Measurements from ENCODE around the gene RAP1GDS1.
"Not testable (repeated sequence)": the region's sequence is repeated elsewhere in the genome, so short reads cannot be mapped to it uniquely, and the experiment has no call there.

Gene RAP1GDS1

DNA sequence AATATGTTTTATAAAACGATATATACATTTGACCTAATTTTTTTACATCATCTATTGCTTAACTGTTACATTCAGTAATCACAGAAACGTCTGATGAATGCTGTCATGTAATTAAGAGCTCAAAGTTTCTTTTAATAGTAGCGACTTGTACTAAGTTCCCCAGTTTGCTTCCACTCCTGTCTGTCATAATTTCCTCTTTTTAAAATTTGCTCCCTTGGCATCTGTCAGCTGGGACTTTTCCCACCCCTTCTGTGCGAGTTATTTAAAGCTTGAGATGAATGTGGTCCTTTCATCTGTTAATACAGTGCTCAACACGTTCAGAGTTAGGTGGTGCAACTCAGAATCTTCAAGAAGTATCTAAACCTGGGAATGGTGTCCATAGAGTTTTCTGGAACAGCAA, 1.2 kb downstream of the RAP1GDS1 start:
- no peaks in the 10 kb centered on the region for H3K9me3 ChIP-seq (ENCODE audit: control insufficient read depth, insufficient read depth, low read length)
- peak overlapping the region; percentile 94; the same call in 1 of the 2 replicates for H3K9ac ChIP-seq (ENCODE audit: low read depth, low read length)
- H3K36me3 ChIP-seq (ENCODE audit: insufficient read depth, low read length) = no peaks in the 10 kb centered on the region
- peaks cover 6% of the 10 kb centered on the region; the same call in 1 of the 2 replicates for H3K4me1 ChIP-seq (ENCODE audit: insufficient read depth, low read length)

- Histone ChIP-seq H3K4me1 (ENCODE audit: insufficient read depth, low read length) (no peaks in the 10 kb centered on the region), H3K9ac (ENCODE audit: low read depth, low read length) (no peak overlapping the region), H3K9me3 (ENCODE audit: control insufficient read depth, insufficient read depth, low read length) (no peaks in the 10 kb centered on the region), H3K36me3 (ENCODE audit: insufficient read depth, low read length) (no peaks in the 10 kb centered on the region)
These were observed 6.3 kb downstream of the RAP1GDS1 start for GRCh38 chr4:98267498-98267897.

GRCh38 chr4:98275145-98275544, 14.0 kb downstream of the RAP1GDS1 start:
- Histone ChIP-seq H3K36me3 (ENCODE audit: insufficient read depth, low read length) (no peaks in the 10 kb centered on the region), H3K9me3 (ENCODE audit: control insufficient read depth, insufficient read depth, low read length) (no peaks in the 10 kb centered on the region; the same call in 1 of the 2 replicates), H3K4me1 (ENCODE audit: insufficient read depth, low read length) (no peaks in the 10 kb centered on the region), H3K9ac (ENCODE audit: low read depth, low read length) (no peak overlapping the region)

GRCh38 chr4:98283219-98284189, 22.3 kb downstream of the RAP1GDS1 start:
- Histone ChIP-seq H3K4me1 (ENCODE audit: insufficient read depth, low read length) (peaks cover 7% of the 10 kb centered on the region; the same call in 1 of the 2 replicates), H3K9ac (ENCODE audit: low read depth, low read length) (no peak overlapping the region), H3K36me3 (ENCODE audit: insufficient read depth, low read length) (no peaks in the 10 kb centered on the region), H3K9me3 (ENCODE audit: control insufficient read depth, insufficient read depth, low read length) (no peaks in the 10 kb centered on the region)

DNA sequence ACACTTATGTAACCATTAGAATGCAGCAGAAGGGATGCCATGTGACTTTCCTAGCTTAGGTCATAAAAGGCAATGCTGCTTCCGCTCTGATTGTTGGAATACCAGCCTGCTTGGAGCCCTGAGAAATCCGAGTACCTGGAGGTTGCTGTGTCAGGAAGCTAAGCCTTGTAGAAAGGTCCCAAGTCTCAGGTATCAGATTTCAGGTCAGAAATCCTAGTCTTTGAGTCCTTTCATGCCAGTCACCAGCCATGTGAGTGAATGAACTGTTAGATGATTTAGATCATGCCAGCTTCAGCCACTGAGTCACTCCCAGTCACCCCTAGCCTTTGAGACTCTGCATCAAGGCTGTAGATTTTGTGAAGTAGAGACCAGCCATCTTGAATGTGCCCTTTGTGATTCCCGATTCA, 23.5 kb downstream of the RAP1GDS1 start:
- no peaks in the 10 kb centered on the region for H3K9me3 ChIP-seq (ENCODE audit: control insufficient read depth, insufficient read depth, low read length)
- no peaks in the 10 kb centered on the region for H3K36me3 ChIP-seq (ENCODE audit: insufficient read depth, low read length)
- H3K4me1 ChIP-seq (ENCODE audit: insufficient read depth, low read length) = peaks cover 7% of the 10 kb centered on the region; the same call in 1 of the 2 replicates
- no peak overlapping the region for H3K9ac ChIP-seq (ENCODE audit: low read depth, low read length)

DNA sequence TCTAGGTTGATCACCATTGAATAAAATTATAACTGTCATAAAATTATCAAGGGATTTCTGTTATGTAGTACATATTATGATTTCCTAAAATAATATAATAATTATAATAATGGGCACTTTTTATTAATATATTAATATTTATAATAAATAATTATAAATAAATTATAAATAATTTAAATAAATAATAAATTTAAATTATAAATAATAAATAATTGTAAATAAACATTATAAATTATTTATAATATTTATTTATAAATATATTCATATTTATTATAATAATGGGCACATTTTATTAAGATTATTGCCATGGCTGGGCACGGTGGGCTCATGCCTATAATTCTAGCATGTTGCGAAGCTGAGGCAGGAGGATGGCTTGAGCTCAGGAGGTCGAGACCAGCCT, 24.5 kb downstream of the RAP1GDS1 start:
- no peaks in the 10 kb centered on the region for H3K9me3 ChIP-seq (ENCODE audit: control insufficient read depth, insufficient read depth, low read length)
- H3K36me3 ChIP-seq (ENCODE audit: insufficient read depth, low read length) = no peaks in the 10 kb centered on the region
- H3K9ac ChIP-seq (ENCODE audit: low read depth, low read length) = no peak overlapping the region
- peaks cover 10% of the 10 kb centered on the region for H3K4me1 ChIP-seq (ENCODE audit: insufficient read depth, low read length)

DNA sequence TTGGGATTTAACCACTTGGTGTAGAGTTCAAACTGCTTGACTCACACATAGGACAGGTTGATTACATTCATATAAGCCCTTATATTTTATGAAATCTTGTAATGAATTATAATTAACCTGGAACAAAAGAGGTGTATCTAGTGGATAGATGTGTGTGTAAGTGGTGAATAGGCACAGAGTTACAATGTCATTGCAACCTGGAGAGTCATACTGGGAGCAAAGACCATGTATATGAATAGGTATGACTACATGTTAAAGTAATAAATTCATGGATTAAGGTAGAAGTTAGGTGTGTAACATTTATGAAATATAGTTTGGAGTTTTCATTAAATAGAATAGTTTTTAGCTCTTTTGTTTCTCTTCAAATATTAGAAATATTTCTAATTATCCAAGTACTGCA, 26.1 kb downstream of the RAP1GDS1 start:
- peaks cover 10% of the 10 kb centered on the region for H3K4me1 ChIP-seq (ENCODE audit: insufficient read depth, low read length)
- H3K36me3 ChIP-seq (ENCODE audit: insufficient read depth, low read length) = no peaks in the 10 kb centered on the region
- no peak overlapping the region for H3K9ac ChIP-seq (ENCODE audit: low read depth, low read length)

DNA sequence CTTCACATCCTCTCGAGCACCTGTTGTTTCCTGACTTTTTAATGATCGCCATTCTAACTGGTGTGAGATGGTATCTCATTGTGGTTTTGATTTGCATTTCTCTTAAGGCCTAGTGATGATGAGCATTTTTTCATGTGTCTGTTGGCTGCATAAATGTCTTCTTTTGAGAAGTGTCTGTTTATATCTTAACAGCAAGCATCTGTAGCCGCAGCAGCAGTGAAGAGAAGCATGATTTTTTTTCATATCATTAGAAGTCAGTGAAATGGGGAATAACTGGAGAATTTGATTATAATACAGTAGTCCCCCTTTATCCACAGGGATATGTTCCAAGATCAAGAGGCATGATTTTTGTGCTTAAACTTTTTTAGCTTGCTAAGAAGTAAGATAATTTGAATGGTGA, 27.5 kb downstream of the RAP1GDS1 start:
- H3K4me1 ChIP-seq (ENCODE audit: insufficient read depth, low read length); H3K9me3 ChIP-seq (ENCODE audit: control insufficient read depth, insufficient read depth, low read length); H3K36me3 ChIP-seq (ENCODE audit: insufficient read depth, low read length); H3K9ac ChIP-seq (ENCODE audit: low read depth, low read length): not testable (repeated sequence)

More for the DNA sequence above, 26.1 kb downstream of the RAP1GDS1 start:
- H3K9me3 ChIP-seq (ENCODE audit: control insufficient read depth, insufficient read depth, low read length) = no peaks in the 10 kb centered on the region

- Histone ChIP-seq H3K36me3 (ENCODE audit: insufficient read depth, low read length) (no peaks in the 10 kb centered on the region), H3K9me3 (ENCODE audit: control insufficient read depth, insufficient read depth, low read length) (no peaks in the 10 kb centered on the region), H3K9ac (ENCODE audit: low read depth, low read length) (no peak overlapping the region), H3K4me1 (ENCODE audit: insufficient read depth, low read length) (peaks cover 9% of the 10 kb centered on the region)
These were observed 28.2 kb downstream of the RAP1GDS1 start for GRCh38 chr4:98289375-98289774.

DNA sequence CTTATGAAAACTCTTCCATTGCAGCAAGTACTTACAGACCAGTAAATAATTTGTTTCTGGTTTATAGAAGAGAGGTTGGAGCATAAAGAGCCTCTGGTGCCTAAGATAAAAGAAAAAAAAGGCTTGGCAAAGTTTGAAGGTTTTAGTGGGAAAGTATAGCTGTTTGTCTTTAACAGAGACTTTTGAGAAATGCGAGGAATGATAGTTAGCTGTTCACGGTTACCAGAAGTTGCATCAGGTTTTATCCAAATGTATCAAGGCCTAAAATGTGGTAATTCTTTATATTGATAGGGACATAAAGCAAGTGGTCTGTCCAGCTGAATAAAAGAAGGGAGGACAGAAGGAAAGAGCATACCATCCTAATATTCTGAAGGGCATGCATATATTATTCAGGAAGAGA, 29.3 kb downstream of the RAP1GDS1 start:
- Histone ChIP-seq H3K36me3 (ENCODE audit: insufficient read depth, low read length) (no peaks in the 10 kb centered on the region), H3K4me1 (ENCODE audit: insufficient read depth, low read length) (peaks cover 3% of the 10 kb centered on the region; the same call in 1 of the 2 replicates), H3K9me3 (ENCODE audit: control insufficient read depth, insufficient read depth, low read length) (no peaks in the 10 kb centered on the region), H3K9ac (ENCODE audit: low read depth, low read length) (no peak overlapping the region)

GRCh38 chr4:98293104-98293887, 32.1 kb downstream of the RAP1GDS1 start:
- peaks cover 3% of the 10 kb centered on the region; the same call in 1 of the 2 replicates for H3K4me1 ChIP-seq (ENCODE audit: insufficient read depth, low read length)
- H3K9me3 ChIP-seq (ENCODE audit: control insufficient read depth, insufficient read depth, low read length) = no peaks in the 10 kb centered on the region
- H3K9ac ChIP-seq (ENCODE audit: low read depth, low read length) = no peak overlapping the region
- H3K36me3 ChIP-seq (ENCODE audit: insufficient read depth, low read length) = no peaks in the 10 kb centered on the region; the same call in 1 of the 2 replicates

DNA sequence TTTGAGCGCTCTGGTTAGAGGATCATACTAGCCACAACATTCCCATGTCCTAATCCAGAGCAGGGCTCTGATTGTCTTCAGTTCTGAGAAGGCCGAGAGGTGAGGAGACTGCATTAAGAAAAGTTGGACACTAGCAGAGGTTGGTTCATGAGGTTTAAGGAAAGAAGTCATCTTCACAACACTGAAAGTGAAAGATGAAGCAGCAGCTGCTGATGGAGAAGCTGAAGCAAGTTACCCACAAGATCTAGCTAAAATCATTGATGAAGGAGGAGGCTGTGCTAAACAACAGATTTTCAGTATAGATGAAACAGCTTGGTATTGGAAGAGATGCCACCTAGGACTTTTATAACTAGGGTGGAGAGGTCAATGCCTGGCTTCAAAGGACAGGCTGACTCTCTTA, 36.8 kb downstream of the RAP1GDS1 start:
- H3K9me3 ChIP-seq (ENCODE audit: control insufficient read depth, insufficient read depth, low read length) = no peaks in the 10 kb centered on the region
- H3K36me3 ChIP-seq (ENCODE audit: insufficient read depth, low read length) = no peaks in the 10 kb centered on the region; the same call in none of the 2 replicates
- no peak overlapping the region for H3K9ac ChIP-seq (ENCODE audit: low read depth, low read length)
- H3K4me1 ChIP-seq (ENCODE audit: insufficient read depth, low read length) = no peaks in the 10 kb centered on the region

- no peak overlapping the region for H3K9ac ChIP-seq (ENCODE audit: low read depth, low read length)
- no peaks in the 10 kb centered on the region; the same call in none of the 2 replicates for H3K36me3 ChIP-seq (ENCODE audit: insufficient read depth, low read length)
- H3K9me3 ChIP-seq (ENCODE audit: control insufficient read depth, insufficient read depth, low read length) = no peaks in the 10 kb centered on the region; the same call in 1 of the 2 replicates
- H3K4me1 ChIP-seq (ENCODE audit: insufficient read depth, low read length) = no peaks in the 10 kb centered on the region
These were observed 39.5 kb downstream of the RAP1GDS1 start for GRCh38 chr4:98300706-98301105.

- H3K36me3 ChIP-seq (ENCODE audit: insufficient read depth, low read length) = no peaks in the 10 kb centered on the region
- H3K9me3 ChIP-seq (ENCODE audit: control insufficient read depth, insufficient read depth, low read length) = no peaks in the 10 kb centered on the region; the same call in 1 of the 2 replicates
- H3K4me1 ChIP-seq (ENCODE audit: insufficient read depth, low read length) = no peaks in the 10 kb centered on the region
- no peak overlapping the region for H3K9ac ChIP-seq (ENCODE audit: low read depth, low read length)
These were observed 44.4 kb downstream of the RAP1GDS1 start for GRCh38 chr4:98305576-98305975.

Data from ES-I3 (cell line).